ENCODE data around the gene EFNA2.

DNA sequence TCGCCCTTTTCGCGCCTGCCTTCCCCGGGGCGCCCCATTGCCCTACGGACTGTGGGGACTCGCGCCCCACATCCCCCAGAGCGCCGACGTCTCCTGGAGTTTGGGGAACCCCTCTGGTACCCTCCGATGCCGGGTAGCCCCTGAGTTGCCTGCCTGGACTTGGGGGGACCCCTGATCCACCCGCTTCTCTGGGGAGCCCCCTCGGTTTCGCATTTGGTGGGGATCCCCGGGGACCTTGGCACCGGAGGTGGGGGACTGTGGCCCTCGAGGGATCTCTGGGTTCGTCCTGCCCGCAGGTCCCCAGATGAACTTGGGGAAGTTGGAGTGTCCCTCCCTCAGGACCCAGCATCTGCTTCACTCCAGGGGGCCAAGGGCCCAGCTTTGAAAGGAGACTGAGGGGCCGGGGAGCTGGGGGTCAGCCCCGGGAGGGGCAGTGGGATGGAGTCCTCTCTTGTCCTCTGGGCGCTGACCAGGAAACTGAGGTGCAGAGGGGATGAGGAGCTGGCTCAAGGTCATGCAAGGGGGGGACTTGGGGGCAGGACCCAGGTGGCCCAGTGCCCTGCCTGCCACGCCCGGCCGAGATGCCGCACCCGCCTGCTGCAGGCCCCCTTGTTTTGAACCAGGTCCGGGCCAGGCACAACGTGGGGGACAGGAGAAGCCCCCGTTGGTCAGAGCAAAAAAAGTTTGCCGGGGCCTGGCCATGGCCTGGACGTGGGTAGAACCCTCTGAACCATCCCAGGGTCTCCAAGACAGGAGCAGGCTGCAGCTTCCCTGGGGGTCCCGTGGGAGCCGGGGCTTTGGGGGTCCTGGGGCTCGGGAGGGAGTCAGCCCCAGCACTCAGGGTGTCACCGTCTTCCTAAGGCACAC, 1.0 kb downstream of the EFNA2 start:
- TF ChIP-seq POLR2A (IDR thresholded peaks at IDR 0.05) = no peak
- TF ChIP-seq, protein P1, sequence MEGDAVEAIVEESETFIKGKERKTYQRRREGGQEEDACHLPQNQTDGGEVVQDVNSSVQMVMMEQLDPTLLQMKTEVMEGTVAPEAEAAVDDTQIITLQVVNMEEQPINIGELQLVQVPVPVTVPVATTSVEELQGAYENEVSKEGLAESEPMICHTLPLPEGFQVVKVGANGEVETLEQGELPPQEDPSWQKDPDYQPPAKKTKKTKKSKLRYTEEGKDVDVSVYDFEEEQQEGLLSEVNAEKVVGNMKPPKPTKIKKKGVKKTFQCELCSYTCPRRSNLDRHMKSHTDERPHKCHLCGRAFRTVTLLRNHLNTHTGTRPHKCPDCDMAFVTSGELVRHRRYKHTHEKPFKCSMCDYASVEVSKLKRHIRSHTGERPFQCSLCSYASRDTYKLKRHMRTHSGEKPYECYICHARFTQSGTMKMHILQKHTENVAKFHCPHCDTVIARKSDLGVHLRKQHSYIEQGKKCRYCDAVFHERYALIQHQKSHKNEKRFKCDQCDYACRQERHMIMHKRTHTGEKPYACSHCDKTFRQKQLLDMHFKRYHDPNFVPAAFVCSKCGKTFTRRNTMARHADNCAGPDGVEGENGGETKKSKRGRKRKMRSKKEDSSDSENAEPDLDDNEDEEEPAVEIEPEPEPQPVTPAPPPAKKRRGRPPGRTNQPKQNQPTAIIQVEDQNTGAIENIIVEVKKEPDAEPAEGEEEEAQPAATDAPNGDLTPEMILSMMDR (IDR thresholded peaks at IDR 0.05 in 4 of 5, conservative IDR thresholded peaks at IDR 0.05 in 1 of 5) = no peak

Measured in gastrocnemius medialis (tissue), 4 donors.